BLaER1 treated with 17β-estradiol and CSF1 and Interleukin-3, amounts not matched to agents 10 nM and 100 nM (cell line): ENCODE measurements around the gene GLIS1.

Source experiments
- H3K27ac ChIP-seq, 11 experiments: shearing (Covaris generic); formaldehyde crosslinking; 2 replicates each; pipeline ENCODE4 v1.8.1; 2022
- H3K27me3 ChIP-seq, 11 experiments: shearing (Covaris generic); formaldehyde crosslinking; 2 replicates each; pipeline ENCODE4 v1.8.1; 2022
- H3K36me3 ChIP-seq, 11 experiments: shearing (Covaris generic); formaldehyde crosslinking; 2 replicates each; pipeline ENCODE4 v1.8.1; 2022
- H3K4me1 ChIP-seq, 10 experiments: shearing (Covaris generic); formaldehyde crosslinking; 2 replicates each; pipeline ENCODE4 v1.8.1; 2022
- H3K4me2 ChIP-seq, 11 experiments: shearing (Covaris generic); formaldehyde crosslinking; 2 replicates each; pipeline ENCODE4 v1.8.1; 2022
- H3K4me3 ChIP-seq, 10 experiments: shearing (Covaris generic); formaldehyde crosslinking; 2 replicates each; pipeline ENCODE4 v1.8.1; 2022
- H3K9ac ChIP-seq, 11 experiments: shearing (Covaris generic); formaldehyde crosslinking; 2 replicates each; pipeline ENCODE4 v1.8.1; 2022
- H3K9me3 ChIP-seq, 11 experiments: shearing (Covaris generic); formaldehyde crosslinking; replicated peaks in 1 of 11; 2 replicates each; pipeline ENCODE4 v1.8.1; 2022
- H4K20me1 ChIP-seq, 11 experiments: shearing (Covaris generic); formaldehyde crosslinking; 2 replicates each; pipeline ENCODE4 v1.8.1; 2022
- Cebpa-rat ChIP-seq, 11 experiments: shearing (Covaris generic); IDR thresholded peaks; 2 replicates each; pipeline ENCODE4 v1.8.1; 2022

The GLIS1 gene

DNA sequence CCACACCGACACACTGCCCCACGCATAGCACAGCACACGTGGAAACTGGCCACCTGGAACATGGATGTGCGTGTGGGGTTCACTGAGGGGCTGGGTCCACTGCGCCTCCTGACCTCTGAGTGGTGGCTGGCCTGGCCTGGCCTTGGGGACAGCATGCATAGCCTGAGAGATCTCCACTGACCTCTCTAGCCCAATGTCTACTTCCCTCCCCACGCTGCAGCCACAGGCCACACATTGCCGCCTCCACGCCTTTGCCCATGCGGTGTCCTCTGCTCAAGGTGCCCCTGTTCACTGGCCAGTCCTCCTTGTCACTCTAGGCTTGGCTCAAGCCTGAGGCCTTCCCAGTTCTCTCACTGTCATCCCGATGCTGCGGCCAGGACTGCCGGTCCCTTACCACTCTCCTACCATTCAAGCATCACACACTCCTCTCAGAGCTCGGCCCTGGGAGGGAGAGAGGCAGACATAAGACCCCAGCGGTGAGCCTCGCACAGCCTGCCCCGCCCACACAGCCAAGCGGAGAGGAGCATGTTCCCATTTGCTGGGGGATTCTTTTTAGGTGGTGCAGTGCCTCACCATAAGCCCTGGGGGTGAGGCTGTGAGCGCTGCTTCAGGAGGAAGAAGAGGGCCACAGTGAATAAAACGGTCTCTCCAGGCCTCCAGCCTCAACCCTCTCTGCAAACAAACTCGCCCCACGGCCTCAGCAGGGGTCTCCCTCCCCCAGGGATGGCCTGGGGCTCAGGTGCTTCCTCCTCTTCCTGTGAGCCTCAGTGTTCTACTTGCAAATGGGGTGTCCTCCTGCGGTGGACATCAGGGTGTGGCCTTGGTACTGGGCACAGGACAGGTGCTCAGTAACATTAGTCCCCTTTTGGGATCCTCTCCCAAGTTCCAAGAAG is 199.0 kb downstream of the GLIS1 start:
- no peaks in the 10 kb centered on the region for H3K4me1 ChIP-seq
- no peaks in the 10 kb centered on the region; a peak in 2 of 22 replicates for H4K20me1 ChIP-seq
- H3K27ac ChIP-seq: no peak overlapping the region
- H3K4me3 ChIP-seq: no peak overlapping the region
- no peaks in the 10 kb centered on the region for H3K36me3 ChIP-seq
- H3K4me2 ChIP-seq: no peak overlapping the region
- H3K27me3 ChIP-seq: no peaks in the 10 kb centered on the region
- no peaks in the 10 kb centered on the region for H3K9me3 ChIP-seq
- no peak overlapping the region for H3K9ac ChIP-seq
- no peak for TF ChIP-seq Cebpa-rat (IDR thresholded peaks at IDR 0.05)

- no peaks in the 10 kb centered on the region for H3K9me3 ChIP-seq
- H3K27ac ChIP-seq: no peak overlapping the region
- no peaks in the 10 kb centered on the region for H3K36me3 ChIP-seq
- H3K4me1 ChIP-seq: no peaks in the 10 kb centered on the region
- no peaks in the 10 kb centered on the region; a peak in 2 of 22 replicates for H4K20me1 ChIP-seq
- no peak overlapping the region for H3K9ac ChIP-seq
- H3K27me3 ChIP-seq: no peaks in the 10 kb centered on the region
- H3K4me2 ChIP-seq: no peak overlapping the region
- H3K4me3 ChIP-seq: no peak overlapping the region
- TF ChIP-seq Cebpa-rat (IDR thresholded peaks at IDR 0.05): no peak
Observed at GRCh38 chr1:53539226-53539625, 199.7 kb downstream of the GLIS1 start.

- Histone ChIP-seq H3K36me3 (no peaks in the 10 kb centered on the region), H3K9me3 (no peaks in the 10 kb centered on the region), H3K27me3 (no peaks in the 10 kb centered on the region), H3K4me3 (no peak overlapping the region), H3K27ac (no peak overlapping the region), H3K9ac (no peak overlapping the region), H3K4me1 (peaks cover 0 to 14% (median 11%) of the 10 kb centered on the region in 10 experiments; a peak in 16 of 20 replicates), H4K20me1 (no peaks in the 10 kb centered on the region; a peak in 2 of 22 replicates), H3K4me2 (no peak overlapping the region)
- no peak for TF ChIP-seq Cebpa-rat (IDR thresholded peaks at IDR 0.05)
Observed at GRCh38 chr1:53536606-53537005, 202.4 kb downstream of the GLIS1 start.

- TF ChIP-seq Cebpa-rat (IDR thresholded peaks at IDR 0.05): no peak
- no peak overlapping the region for H3K4me3 ChIP-seq
- H3K4me1 ChIP-seq: peaks cover 0 to 18% (median 12%) of the 10 kb centered on the region in 10 experiments; a peak in 16 of 20 replicates
- H3K9me3 ChIP-seq: no peaks in the 10 kb centered on the region
- H3K36me3 ChIP-seq: no peaks in the 10 kb centered on the region
- H3K27me3 ChIP-seq: no peaks in the 10 kb centered on the region
- H3K9ac ChIP-seq: no peak overlapping the region
- H3K4me2 ChIP-seq: no peak overlapping the region
- H3K27ac ChIP-seq: no peak overlapping the region
- H4K20me1 ChIP-seq: no peaks in the 10 kb centered on the region; a peak in 1 of 22 replicates
Observed at GRCh38 chr1:53535846-53536245, 203.1 kb downstream of the GLIS1 start.

DNA sequence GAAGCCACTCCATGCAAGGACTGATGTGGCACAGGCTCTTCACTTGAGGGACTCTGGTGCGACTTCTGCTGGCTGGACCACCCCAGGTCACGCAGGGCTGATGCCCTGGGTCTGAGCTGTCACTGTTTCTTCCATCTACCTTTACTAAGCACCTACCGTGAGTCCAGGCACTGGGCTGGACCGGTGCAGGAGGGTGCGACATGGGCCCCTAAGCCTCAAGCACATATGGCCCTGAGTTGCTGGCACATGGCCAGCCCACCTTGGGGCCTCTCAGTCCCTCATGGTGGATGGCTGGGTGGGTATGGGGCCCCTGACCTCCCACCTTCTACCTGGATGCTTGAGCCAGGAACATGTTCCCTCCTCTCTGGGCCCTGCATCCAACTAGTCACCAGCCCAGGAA is 203.7 kb downstream of the GLIS1 start:
- H4K20me1 ChIP-seq: no peaks in the 10 kb centered on the region
- peaks cover 0 to 18% (median 12%) of the 10 kb centered on the region in 10 experiments; a peak in 16 of 20 replicates for H3K4me1 ChIP-seq
- H3K9me3 ChIP-seq: no peaks in the 10 kb centered on the region
- no peak for TF ChIP-seq Cebpa-rat (IDR thresholded peaks at IDR 0.05)
- no peaks in the 10 kb centered on the region for H3K27me3 ChIP-seq
- H3K27ac ChIP-seq: no peak overlapping the region
- H3K36me3 ChIP-seq: no peaks in the 10 kb centered on the region
- no peak overlapping the region for H3K4me3 ChIP-seq
- no peak overlapping the region for H3K9ac ChIP-seq
- no peak overlapping the region for H3K4me2 ChIP-seq

- H3K9me3 ChIP-seq: no peaks in the 10 kb centered on the region
- H3K27ac ChIP-seq: no peak overlapping the region
- no peak overlapping the region for H3K4me3 ChIP-seq
- H3K9ac ChIP-seq: no peak overlapping the region
- peaks cover 0 to 18% (median 12%) of the 10 kb centered on the region in 10 experiments; a peak in 16 of 20 replicates for H3K4me1 ChIP-seq
- peak overlapping the region in 2 of 11 experiments; percentile 63 to 67; a peak in 3 of 22 replicates for H3K4me2 ChIP-seq
- TF ChIP-seq Cebpa-rat (IDR thresholded peaks at IDR 0.05): no peak
- no peaks in the 10 kb centered on the region for H3K27me3 ChIP-seq
- no peaks in the 10 kb centered on the region for H3K36me3 ChIP-seq
- no peaks in the 10 kb centered on the region for H4K20me1 ChIP-seq
Observed at GRCh38 chr1:53532912-53533311, 206.1 kb downstream of the GLIS1 start.

DNA sequence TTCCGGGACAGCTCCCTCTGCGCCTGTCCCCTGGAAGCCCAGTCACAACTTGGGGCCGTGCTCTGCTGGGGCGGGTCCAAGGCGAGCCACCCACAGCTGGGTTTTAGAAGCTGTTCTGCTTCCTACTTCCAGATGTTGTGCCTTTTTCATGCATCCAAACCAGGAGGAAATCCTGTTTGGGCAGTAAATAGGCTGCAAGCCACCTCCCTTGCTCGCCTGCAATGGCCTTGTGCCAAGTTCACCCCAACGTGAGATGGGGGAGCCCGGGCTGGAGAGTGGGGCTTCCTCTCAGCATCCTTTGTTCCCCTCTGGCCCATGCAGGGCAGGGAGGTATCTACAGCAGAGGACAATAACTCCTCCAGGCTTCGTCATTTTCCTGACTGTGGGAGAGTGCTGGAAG is 206.6 kb downstream of the GLIS1 start:
- Histone ChIP-seq H3K9me3 (no peaks in the 10 kb centered on the region), H3K9ac (no peak overlapping the region), H3K27ac (no peak overlapping the region), H3K4me2 (peak overlapping the region in 10 of 11 experiments; percentile 23 to 67 (median 50); a peak in 18 of 22 replicates), H3K36me3 (no peaks in the 10 kb centered on the region), H3K27me3 (no peaks in the 10 kb centered on the region), H4K20me1 (no peaks in the 10 kb centered on the region), H3K4me1 (peaks cover 0 to 18% (median 12%) of the 10 kb centered on the region in 10 experiments; a peak in 16 of 20 replicates), H3K4me3 (no peak overlapping the region)
- no peak for TF ChIP-seq Cebpa-rat (IDR thresholded peaks at IDR 0.05)

DNA sequence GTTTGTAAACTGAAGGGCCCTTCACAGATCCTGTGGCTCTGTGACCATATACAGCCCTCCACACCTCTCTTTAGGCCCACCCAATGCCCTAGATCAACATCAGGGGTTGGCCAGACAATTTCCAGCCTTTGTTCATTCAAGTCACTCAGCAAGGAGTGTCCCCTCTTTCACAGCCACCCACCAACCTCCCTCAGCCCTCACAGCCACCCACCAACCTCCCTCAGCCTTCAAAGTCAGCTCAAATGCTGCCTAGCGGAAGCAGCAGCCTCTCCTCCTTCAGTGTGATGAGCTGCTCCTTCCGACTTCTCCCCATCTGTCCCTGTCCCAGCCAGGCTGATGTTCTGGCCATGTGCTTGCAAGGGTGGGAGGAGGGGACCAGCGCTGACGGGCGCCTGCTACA is 208.4 kb downstream of the GLIS1 start:
- Histone ChIP-seq H3K9ac (no peak overlapping the region), H3K36me3 (no peaks in the 10 kb centered on the region), H3K27me3 (no peaks in the 10 kb centered on the region), H4K20me1 (no peaks in the 10 kb centered on the region), H3K4me2 (no peak overlapping the region), H3K27ac (no peak overlapping the region), H3K4me1 (peaks cover 0 to 18% (median 12%) of the 10 kb centered on the region in 10 experiments; a peak in 16 of 20 replicates), H3K4me3 (no peak overlapping the region), H3K9me3 (no peaks in the 10 kb centered on the region)
- TF ChIP-seq Cebpa-rat (IDR thresholded peaks at IDR 0.05): no peak

DNA sequence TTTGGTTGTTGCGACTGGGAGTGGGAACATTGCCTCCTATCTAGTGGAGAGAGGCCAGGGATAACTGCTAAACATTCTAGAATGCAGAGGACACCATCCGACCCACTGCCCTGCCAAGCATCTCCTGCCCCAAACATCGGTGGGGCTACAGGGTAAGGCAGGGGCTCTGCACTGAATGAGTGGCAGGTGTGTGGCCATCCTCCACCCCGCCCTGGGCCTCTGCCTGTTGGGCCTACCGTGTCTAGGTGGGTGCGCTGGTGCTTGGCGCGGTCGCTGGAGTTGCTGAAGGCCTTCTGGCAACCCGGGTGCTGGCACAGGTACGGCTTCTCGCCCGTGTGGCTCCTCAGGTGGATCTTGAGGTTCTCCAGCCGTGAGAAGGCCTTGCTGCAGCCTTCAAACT is 209.4 kb downstream of the GLIS1 start:
- no peak overlapping the region for H3K27ac ChIP-seq
- no peaks in the 10 kb centered on the region for H3K27me3 ChIP-seq
- H3K36me3 ChIP-seq: no peaks in the 10 kb centered on the region
- H3K4me1 ChIP-seq: peaks cover 0 to 18% (median 12%) of the 10 kb centered on the region in 10 experiments; a peak in 16 of 20 replicates
- H3K4me2 ChIP-seq: no peak overlapping the region
- H4K20me1 ChIP-seq: peaks cover 0 to under 1% (median 0%) of the 10 kb centered on the region in 11 experiments; a peak in 1 of 22 replicates
- TF ChIP-seq Cebpa-rat (IDR thresholded peaks at IDR 0.05): no peak
- H3K9me3 ChIP-seq: no peaks in the 10 kb centered on the region
- no peak overlapping the region for H3K9ac ChIP-seq
- no peak overlapping the region for H3K4me3 ChIP-seq
